ENCODE results near the gene CBR3. TPM values are rescaled to one million over a fixed set of nuclear protein-coding genes. Genes with fewer than 3 reads are reported as not detected.

Gene CBR3
- total and polyA plus RNA-seq, 2 donors (not counting 3 experiments of a cell fraction or from before 2014, with no cell fraction given): 9.7 to 13.3 TPM

DNA sequence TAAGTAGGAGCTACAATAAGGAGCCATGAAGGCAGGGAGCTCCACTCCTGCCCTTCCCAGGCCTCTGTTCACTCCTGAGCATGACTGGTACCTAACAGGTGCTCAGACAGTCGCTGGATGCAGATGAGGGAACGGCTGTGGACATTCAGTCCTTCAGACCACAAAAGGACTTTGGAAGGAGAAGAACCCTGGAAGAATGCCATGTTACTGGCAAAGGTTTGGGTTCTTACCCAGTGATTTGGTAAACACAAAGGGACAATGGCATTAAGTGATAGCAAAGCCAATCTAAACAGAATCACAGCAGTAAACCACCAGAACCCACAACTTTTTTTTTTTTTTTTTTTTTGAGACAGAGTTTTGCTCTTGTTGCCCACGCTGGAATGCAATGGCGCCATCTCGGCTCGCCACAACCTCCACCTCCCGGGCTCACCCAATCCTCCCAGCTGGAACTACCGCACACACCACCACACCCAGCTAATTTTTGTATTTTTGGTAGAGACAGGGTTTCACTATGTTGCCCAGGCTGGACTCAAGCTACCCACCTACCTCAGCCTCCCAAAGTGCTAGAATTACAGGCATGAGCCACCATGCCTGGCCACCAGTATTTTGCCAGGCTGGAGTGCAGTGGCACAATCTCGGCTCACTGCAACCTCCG lies 7.5 kb upstream of the CBR3 start:
- TF ChIP-seq EZH2 (IDR thresholded peaks at IDR 0.05; ENCODE audit: borderline replicate concordance, low read depth, low read length, severe bottlenecking) (no peak), GATA2 (IDR thresholded peaks at IDR 0.05; ENCODE audit: insufficient read depth, insufficient read length, low read depth, low read length) (no peak)
- no peaks in the 10 kb centered on the region for H3K36me3 ChIP-seq (ENCODE audit: control insufficient read depth in 2 of 2, extremely low read depth in 1 of 2, insufficient read depth in 2 of 2, low read length in 2 of 2)
- H2AFZ ChIP-seq (ENCODE audit: low read depth, low read length): no peak overlapping the region
- FAIRE-seq (no peak), DNase-seq (ENCODE audit: low read depth, low spot score) (no peak)
- H3K4me2 ChIP-seq (ENCODE audit: insufficient read depth, low read length): no peak overlapping the region
- peaks cover 3% of the 10 kb centered on the region in 2 experiments for H3K27me3 ChIP-seq (ENCODE audit: control insufficient read depth in 2 of 2, insufficient read depth in 2 of 2, low read length in 2 of 2)
- POLR2A ChIA-PET: no interaction called here
- no peaks in the 10 kb centered on the region for H3K79me2 ChIP-seq (ENCODE audit: control insufficient read depth, insufficient read depth, low read length)
- intact Hi-C loops (cut with micrococcal nuclease) (no loop called here), dilution Hi-C loops (cut with MboI; ENCODE audit: extremely low pct_ligation_motif_present, low sequenced_read_pairs) (no loop called here)
- H3K9ac ChIP-seq (replicated peaks; ENCODE audit: extremely low read depth, insufficient read depth, low read length): no peak overlapping the region
- H3K9me3 ChIP-seq (replicated peaks; ENCODE audit: control insufficient read depth, insufficient read depth, low read length): no peaks in the 10 kb centered on the region
- CTCF ChIA-PET: interaction anchor here (0.7 kb wide), 1 partner anchor 14 kb away, joined by 3 read pairs; no protein-coding TSS in a partner anchor
- no peak overlapping the region for H3K27ac ChIP-seq (ENCODE audit: insufficient read depth, low read depth, low read length)
- no peaks in the 10 kb centered on the region for H4K20me1 ChIP-seq (replicated peaks; ENCODE audit: control insufficient read depth, extremely low read depth, insufficient read depth, low read length)
- no peak overlapping the region for H3K4me3 ChIP-seq (replicated peaks in 1 of 3; ENCODE audit: insufficient read depth in 1 of 3, low read depth in 1 of 3, low read length in 3 of 3)
- no peaks in the 10 kb centered on the region for H3K9me1 ChIP-seq (replicated peaks; ENCODE audit: control insufficient read depth, extremely low read depth, insufficient read depth, low read length)
- H3K4me1 ChIP-seq (ENCODE audit: control insufficient read depth, extremely low read depth, insufficient read depth, low read length): no peaks in the 10 kb centered on the region
- no TSS peak for BruUV-seq (replicated peaks)

DNA sequence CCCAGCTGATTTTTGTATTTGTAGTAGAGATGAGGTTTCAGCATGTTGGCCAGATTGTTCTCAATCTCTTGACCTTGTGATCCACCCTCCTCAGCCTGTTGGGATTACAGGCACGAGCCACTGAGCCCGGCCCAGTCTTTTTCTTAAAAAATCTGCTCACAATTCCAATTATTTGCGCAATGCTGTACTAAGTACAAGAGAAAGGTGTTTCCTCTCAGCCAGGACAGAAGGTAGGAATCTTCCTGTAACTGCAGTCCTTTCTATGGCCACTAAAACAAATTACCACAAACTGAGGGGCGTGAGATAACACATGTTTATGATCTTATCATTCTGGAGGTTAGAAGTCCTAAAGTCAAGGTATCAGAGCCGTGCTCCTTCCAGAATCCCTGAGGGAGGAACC lies 6.9 kb upstream of the CBR3 start:
- BruUV-seq (replicated peaks): no TSS peak
- Histone ChIP-seq H2AFZ (ENCODE audit: low read depth, low read length) (no peak overlapping the region), H3K4me1 (ENCODE audit: control insufficient read depth, extremely low read depth, insufficient read depth, low read length) (no peaks in the 10 kb centered on the region), H3K9me1 (replicated peaks; ENCODE audit: control insufficient read depth, extremely low read depth, insufficient read depth, low read length) (no peaks in the 10 kb centered on the region), H3K27ac (ENCODE audit: insufficient read depth, low read depth, low read length) (no peak overlapping the region), H3K36me3 (ENCODE audit: control insufficient read depth in 2 of 2, extremely low read depth in 1 of 2, insufficient read depth in 2 of 2, low read length in 2 of 2) (no peaks in the 10 kb centered on the region), H3K9me3 (replicated peaks; ENCODE audit: control insufficient read depth, insufficient read depth, low read length) (no peaks in the 10 kb centered on the region), H3K9ac (replicated peaks; ENCODE audit: extremely low read depth, insufficient read depth, low read length) (no peak overlapping the region), H3K27me3 (ENCODE audit: control insufficient read depth in 2 of 2, insufficient read depth in 2 of 2, low read length in 2 of 2) (peaks cover 0 to 3% of the 10 kb centered on the region in 2 experiments), H4K20me1 (replicated peaks; ENCODE audit: control insufficient read depth, extremely low read depth, insufficient read depth, low read length) (no peaks in the 10 kb centered on the region), H3K79me2 (ENCODE audit: control insufficient read depth, insufficient read depth, low read length) (no peaks in the 10 kb centered on the region), H3K4me3 (replicated peaks in 1 of 3; ENCODE audit: insufficient read depth in 1 of 3, low read depth in 1 of 3, low read length in 3 of 3) (no peak overlapping the region), H3K4me2 (ENCODE audit: insufficient read depth, low read length) (no peak overlapping the region)
- dilution Hi-C loops (cut with MboI; ENCODE audit: extremely low pct_ligation_motif_present, low sequenced_read_pairs): no loop called here
- intact Hi-C loops (cut with micrococcal nuclease): no loop called here
- POLR2A ChIA-PET: no interaction called here
- FAIRE-seq: no peak
- CTCF ChIA-PET: no interaction called here
- DNase-seq (ENCODE audit: low read depth, low spot score): no peak
- TF ChIP-seq POLR2AphosphoS5 (IDR thresholded peaks at IDR 0.05; ENCODE audit: insufficient read depth, low read depth, low read length): no peak
- no peak for TF ChIP-seq POLR2A (IDR thresholded peaks at IDR 0.05; ENCODE audit: low read depth, low read length)

Measured in endothelial cell of umbilical vein (primary cell).